ENCODE data around the gene CDC42BPA.
"Not testable (repeated sequence)": the region's sequence is repeated elsewhere in the genome, so short reads cannot be mapped to it uniquely, and the experiment has no call there.

CDC42BPA gene

DNA sequence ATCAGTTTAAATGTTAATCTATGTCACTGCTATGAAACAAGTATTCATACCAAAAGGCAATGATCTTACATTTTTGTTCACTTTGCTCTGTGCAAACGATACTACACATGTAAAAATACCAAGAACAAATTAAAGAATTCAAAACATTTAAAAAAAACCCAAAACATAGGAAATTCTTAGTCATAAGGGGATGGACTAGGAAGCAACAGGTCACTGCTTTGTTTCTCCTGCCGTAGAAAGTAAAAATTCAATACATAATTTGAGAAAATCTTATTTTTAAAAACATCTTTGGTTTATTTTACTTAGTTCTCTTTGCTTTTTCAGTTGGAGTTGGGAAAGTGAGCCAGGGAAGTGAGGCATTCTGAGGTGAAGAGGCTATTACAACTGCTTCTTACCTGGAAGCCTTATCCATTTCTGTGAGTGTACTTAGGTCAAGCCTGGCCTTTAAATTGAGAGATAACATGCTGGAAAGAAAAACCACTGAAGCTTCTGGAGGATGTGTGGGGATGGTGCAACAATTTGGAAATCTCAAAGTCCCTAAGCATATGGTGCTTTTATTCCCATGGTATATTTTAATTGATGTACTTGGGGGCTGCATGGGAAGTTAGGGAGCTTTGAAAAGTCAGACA is 183.5 kb downstream of the CDC42BPA start:
- DNase-seq (ENCODE audit: low read depth in 2 of 2, low spot score in 1 of 2): no peak

DNA sequence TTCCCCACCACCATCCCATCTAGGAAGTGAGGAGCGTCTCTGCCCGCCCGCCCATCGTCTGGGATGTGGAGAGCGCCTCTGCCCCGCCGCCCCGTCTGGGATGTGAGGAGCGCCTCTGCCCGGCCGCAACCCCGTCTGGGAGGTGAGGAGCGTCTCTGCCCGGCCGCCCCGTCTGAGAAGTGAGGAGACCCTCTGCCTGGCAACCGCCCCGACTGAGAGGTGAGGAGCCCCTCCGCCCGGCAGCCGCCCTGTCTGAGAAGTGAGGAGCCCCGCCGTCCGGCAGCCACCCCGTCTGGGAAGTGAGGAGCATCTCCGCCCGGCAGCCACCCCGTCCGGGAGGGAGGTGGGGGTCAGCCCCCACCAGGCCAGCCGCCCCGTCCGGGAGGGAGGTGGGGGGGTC is 185.6 kb downstream of the CDC42BPA start:
- not testable (repeated sequence) for DNase-seq (ENCODE audit: low read depth in 2 of 2, low spot score in 1 of 2)

DNA sequence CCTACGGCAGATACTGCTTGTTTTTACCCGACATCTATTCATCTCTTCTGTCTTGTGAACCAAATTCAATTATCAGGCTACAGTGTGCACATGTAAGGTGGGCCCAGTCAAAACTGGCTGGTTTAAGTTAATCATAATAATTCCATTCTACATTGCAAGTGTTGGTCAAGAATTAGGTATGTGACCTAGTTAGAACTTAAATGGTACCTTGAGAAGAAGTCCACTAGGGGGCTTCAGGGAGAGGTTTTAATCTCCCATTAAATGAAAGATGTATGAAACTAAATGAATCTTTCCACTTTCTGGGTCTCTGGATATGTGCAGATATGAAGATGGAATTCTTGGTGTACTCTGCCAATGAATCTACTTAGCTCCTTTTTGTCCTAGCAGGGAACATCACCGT is 187.1 kb downstream of the CDC42BPA start:
- DNase-seq (ENCODE audit: low read depth in 2 of 2, low spot score in 1 of 2): no peak

DNA sequence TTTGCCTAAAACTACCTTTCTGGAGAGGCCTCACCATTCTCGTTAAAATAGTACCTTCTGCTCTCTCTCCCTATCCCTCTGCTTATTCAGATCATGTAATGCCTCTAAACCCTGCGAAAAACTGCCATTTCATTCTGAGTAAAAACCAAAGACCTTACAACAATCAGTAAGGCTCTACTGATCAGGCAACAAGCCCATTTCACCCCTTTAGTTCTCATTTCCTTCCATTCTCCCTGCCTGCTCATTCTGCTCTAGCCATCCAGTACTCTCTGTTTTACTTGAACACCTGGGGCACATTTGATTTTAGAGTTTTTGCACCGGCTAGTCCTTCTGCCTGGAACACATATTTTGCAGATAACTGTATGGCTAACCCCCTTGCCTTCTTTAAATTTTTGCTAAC is 190.4 kb downstream of the CDC42BPA start:
- no peak for DNase-seq (ENCODE audit: low read depth in 2 of 2, low spot score in 1 of 2)

DNA sequence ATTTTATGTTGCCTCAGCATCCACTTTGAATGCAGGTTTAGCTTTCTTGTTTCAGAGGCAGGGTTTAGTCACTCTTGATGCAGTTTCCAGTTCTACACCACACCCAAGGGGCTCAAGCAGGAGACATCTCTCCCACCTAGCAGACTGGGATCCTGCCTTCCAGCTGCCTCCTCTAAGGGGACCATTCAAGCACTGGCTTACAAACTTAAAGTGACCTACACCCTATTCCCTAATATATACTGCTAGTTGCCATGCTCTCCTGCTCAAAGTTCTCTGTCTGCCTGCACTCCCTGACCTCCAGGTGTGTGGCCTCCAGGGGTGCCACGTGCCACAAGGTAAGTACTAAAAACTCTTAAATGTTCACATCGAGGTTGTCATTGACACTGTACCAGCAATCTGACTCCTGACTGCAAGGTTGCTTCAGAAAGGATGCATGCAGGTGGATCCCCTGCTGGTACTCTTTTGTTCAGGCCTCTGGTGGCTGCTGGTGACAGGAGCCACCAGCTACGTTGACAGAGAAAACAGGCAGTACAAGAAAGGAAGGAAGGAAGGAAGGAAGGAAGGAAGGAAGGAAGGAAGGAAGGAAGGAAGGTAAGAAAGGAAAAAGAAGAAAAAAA is 192.3 kb downstream of the CDC42BPA start:
- DNase-seq (ENCODE audit: low read depth in 2 of 2, low spot score in 1 of 2): no peak

DNA sequence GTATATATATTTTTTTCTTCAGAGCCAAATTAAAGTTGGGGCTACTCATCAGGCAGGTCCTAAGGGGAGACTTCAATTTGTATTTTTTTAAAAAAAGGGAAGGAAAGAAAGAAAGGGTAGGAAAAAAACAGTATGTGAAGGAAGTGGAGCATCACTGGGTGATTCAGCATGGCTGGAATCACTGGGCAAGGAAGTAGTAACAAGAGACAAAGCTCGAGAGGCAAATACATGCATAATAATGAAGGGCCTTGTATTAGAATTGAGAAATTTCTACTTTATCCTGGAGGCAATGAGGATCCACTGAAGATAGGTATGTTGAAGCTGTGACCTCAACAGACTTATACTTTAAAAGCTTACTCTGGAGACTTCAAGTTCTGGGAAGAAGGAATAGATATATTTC is 193.8 kb downstream of the CDC42BPA start:
- DNase-seq (ENCODE audit: low read depth in 2 of 2, low spot score in 1 of 2): no peak

DNA sequence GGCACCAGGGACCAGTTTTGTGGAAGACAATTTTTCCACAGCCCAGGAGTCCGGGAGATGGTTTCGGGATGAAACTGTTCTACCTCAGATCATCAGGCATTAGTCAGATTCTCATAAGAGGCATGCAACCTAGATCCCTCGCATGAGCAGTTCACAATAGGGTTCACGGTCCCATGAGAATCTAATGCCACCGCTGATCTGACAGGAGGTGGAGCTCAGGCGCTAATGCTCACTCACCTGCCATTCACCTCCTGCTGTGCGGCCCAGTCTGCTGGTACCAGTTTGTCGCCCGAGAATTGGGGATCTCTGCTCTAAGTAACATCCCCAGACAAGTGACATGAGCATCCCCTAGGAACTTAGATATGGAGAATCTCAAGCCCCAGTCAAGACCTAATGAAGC is 197.5 kb downstream of the CDC42BPA start:
- DNase-seq (ENCODE audit: low read depth in 2 of 2, low spot score in 1 of 2): no peak

DNA sequence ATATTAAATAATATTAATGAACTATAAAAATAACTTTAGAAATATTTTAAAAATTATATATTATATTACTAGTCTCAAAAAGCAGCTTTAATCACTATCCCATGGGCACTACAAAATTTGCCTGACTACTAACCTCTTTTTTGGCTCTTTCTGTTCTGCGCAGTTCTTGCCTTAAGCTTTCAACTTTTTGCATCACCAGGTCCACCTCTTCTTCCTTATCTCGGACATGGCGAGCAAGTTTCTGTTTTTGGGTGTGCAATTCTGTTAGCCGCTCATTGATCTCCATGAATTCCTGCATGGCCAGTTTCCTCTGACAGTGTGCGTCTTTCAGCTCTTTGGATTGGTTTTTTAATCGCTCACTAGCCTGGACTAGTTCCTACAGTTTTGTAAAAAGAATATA is 205.8 kb downstream of the CDC42BPA start:
- no peak for DNase-seq (ENCODE audit: low read depth in 2 of 2, low spot score in 1 of 2)

DNA sequence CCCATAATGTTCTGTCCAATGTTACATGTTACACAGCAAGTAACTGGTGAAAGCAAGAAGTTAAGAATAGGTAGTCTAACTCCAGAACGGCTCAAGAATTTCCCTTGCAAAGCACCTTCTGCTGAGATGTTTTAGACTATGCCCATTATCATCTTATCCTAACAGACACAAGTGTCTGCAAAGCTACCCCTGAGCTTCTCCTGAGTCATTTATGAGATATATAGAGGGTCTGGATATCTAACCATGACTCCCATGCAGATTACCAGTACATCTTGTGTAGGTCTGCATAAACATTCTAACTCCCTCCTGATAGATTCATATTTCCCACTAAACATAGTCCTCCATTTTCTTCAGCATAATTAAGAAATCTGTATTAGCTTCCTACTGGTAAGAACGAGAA is 206.5 kb downstream of the CDC42BPA start:
- no peak for DNase-seq (ENCODE audit: low read depth in 2 of 2, low spot score in 1 of 2)

DNA sequence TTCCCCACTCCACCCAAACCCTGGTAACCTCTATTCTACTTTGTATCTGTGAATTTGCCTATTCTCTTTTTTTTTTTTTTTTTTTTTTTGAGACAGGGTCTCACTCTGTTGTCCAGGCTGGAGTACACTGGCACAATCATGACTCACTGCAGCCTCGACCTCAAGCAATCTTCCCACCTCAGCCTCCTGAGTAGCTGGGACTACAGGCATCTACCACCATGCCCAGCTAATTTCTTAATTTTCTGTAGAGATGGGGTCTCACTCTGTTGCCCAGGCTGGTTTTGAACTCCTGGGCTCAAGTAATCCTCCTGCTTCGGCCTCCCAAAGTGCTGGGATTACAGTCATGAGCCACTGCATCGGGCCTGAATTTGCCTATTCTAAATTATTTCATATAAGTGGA is 213.0 kb downstream of the CDC42BPA start:
- DNase-seq (ENCODE audit: low read depth in 2 of 2, low spot score in 1 of 2): not testable (repeated sequence)

DNA sequence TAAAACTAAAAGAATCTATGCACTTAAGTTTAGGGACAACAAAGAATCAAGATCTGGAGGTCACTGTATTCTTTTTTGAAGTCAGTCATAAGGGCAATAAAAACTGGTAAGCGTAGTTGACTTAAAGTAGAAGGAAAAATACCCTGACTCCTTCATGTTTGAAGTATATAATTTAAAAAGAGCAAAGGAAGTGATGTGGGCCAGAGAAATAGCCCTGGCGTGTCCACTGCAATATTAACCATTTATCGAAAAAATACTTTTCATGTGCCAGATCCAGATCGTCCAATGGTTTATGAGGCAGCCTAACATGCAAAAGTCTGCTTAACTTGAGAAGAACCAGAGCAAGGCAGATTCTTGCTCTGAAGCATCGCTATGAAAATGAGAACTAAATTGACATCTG is 216.2 kb downstream of the CDC42BPA start:
- DNase-seq (ENCODE audit: low read depth in 2 of 2, low spot score in 1 of 2): no peak

DNA sequence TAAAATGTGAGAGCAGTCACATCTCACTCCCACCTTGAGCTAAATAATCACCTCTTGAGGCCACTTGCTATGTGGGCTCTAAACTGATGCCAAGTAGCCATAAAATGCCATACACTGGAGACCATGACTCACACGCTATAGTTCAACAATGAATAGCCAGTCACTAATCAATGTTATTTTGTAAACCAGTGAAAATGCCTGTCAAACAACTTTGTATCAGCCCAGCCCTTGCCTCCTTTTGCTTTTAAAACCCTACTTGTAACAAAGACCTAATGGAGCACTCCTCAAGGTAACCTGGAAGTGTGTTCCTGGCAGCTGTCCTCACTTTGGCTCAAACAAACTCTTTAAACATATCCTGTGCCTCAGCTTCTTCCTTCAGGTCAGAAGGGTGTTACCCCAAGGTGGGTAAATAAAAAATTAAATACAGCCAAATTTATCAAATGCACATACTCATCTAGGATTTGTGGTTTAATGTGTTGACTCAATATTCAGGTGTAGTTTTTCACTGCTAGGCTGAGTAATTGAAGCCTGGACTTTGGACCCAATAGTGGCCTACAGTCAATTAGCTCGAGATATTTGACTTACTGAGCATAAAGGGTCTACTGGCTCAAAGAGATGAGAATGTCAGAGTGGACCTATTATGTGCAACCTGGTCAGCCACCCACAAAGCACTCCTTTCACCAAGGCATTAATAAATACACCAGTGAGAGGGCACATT is 223.9 kb downstream of the CDC42BPA start:
- DNase-seq (ENCODE audit: low read depth in 2 of 2, low spot score in 1 of 2): no peak

DNA sequence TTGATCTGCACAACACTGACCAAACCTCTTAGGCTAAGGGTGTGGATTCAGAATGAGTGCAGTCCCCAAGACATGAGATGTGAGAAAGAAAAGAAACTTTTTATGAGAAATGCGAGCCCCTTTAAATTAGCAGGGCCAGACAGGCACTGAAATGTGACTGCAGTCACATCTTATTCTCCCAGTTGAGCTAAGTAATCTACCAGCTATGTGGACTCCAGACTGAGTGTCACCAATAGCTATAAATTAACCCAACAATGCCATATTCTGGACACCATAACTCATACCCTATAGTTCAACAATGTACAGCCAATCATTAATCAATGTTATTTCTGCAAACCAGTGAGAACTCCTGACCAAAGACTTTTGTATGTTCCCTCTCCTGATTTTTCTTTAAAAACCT is 225.0 kb downstream of the CDC42BPA start:
- DNase-seq (ENCODE audit: low read depth in 2 of 2, low spot score in 1 of 2): no peak

DNA sequence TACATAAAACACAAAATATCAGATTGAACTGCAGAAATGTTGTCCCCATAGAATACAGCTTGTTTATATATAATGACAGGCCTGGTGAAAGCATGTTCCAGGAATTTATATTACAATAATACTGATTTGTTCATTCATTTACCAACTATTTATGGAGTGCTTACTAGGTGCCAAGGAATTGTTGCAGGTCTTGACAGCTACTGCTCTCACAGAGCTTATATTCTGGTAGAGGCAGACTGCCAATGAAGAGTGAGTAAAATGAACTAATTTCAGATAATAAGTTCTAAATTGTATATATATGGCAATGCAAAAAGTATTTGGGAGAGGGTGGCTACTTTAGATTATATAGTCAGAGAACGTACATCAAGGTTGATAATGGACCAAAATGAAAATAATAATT is 226.2 kb downstream of the CDC42BPA start:
- DNase-seq (ENCODE audit: low read depth in 2 of 2, low spot score in 1 of 2): no peak

DNA sequence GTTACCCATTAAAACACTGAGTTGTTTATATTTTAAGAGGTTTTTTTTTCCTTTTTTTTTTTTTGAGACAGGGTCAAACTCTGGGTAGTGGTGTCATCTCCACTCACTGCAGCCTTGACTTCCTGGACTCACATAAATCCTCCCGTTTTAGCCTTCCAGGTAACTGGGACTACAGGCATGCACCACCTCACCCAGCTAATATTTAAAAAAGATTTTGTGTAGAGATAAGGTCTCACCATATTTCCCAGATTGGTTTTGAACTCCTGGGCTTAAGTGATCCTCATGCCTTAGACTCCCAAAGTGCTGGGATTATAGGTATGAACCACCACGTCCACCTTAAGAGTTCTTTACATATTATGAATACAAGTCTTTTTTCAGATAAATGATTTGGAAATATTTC is 231.7 kb downstream of the CDC42BPA start:
- no peak for DNase-seq (ENCODE audit: low read depth in 2 of 2, low spot score in 1 of 2)

DNA sequence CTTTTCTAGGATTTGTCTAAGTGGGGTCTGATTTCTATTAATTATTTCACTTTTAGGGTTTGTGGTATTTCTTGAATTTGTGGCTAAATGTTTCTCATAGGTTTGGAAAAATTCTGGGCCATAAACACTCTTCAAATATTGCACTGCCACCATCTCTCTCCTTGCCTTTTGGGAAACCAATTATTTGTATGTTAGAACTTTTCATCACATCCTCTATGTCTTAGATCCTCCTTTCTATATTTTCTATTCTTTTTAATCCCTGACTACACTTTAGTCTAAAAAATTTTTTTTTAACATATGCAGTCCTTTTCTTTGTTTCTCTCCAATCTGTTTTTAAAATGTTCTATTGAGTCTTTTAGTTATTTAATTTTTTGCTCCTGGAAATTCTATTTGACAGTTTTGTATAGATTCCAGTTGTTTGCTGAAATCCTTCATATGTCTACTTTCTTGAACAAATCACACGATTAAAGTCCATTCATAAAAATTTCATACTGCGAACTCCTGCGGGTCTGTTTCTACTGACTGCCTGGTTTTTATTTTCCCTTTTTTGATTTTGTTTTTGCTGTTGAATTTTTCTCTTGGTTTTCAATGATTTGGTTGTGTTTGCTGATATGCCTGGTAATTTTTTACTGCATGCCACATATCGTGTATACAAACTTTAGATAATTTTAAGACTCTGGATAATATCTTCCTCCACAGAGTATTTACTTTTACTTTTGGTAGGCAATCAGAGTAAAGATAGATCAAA is 235.1 kb downstream of the CDC42BPA start:
- DNase-seq (ENCODE audit: low read depth in 2 of 2, low spot score in 1 of 2): no peak

DNA sequence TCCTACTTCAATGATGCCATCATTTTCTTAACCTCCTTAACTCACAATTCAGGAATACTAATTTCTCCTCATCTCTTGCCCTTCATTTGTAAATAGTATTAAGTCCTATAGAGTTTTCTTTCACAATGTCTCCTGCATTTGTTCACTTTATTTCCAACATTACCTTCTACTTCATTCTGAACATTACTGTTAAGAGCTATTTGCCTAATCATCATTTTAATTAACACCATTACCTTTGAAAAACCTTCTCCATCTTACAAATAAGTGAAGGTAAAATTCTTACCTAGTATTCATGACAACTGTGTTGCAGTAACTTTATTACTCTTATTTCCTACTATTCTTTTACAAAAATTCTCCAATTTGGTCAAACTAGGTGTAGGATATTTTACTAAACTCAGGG is 240.5 kb downstream of the CDC42BPA start:
- no peak for DNase-seq (ENCODE audit: low read depth in 2 of 2, low spot score in 1 of 2)

DNA sequence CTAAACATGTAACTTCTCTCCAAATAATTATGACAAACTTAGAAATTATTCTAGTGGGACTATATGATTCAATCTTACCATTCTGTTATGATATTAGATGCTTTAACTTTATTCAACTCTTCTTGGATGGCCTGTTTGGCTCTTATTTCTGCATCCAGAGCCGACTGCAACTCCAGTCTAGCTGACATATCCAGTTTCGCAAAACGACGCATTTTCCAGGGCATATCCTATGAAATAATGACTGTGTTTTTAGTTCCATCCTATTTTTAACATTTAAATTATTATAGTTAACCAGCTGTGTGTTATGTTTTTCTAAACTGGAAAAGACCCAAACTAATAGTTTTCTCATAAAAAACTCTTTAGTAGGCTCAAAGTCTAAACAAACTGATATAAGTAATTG is 244.5 kb downstream of the CDC42BPA start:
- DNase-seq (ENCODE audit: low read depth in 2 of 2, low spot score in 1 of 2): no peak

DNA sequence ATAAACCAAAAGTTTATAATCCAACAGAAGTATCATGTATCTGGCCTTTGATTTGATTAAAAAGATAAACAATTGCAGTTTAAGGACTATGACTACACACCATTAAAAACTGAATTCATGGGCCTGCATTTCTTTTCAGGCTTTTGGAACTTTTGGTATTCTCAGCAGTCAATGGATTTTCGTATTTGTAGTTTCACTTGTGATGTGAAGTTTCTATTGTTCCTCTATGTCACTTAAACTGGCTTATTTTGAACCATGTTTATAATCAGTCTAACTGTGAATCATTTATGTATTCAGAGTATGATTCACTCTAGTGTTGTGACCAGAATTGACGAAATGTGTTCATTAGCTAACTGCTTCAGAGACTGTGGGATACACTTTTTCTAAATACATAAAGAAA is 245.3 kb downstream of the CDC42BPA start:
- no peak for DNase-seq (ENCODE audit: low read depth in 2 of 2, low spot score in 1 of 2)

DNA sequence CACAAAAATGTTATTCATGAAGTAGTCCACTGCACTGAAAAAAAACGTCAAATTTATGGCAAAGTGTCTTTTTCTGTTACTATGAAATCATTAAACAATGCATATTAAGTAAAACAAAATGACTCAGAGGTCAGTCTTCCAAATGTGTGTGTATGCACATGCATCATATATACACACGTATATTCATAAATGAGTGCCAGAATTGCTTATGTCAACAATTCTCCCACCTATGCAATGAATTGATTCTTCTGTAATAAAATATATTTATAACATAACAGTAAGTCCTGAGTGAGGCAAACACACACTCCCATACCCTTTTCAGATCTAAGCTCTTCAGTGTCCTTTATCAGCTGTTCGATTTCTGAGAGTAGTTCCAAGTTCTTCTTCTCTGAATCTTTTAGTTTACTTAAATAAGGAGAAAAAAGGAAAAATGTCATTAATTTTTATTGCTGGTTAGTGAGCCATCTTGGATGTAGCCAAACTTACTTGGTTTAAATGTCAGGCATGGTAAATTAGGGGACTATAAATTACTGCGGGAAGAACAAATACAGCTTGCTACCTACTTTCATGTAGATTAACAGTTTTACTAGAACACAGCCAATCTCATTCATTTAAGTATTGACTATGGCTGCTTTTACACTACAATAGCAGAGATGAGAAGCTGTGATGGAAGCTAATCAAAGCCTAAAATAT is 246.3 kb downstream of the CDC42BPA start:
- no peak for DNase-seq (ENCODE audit: low read depth in 2 of 2, low spot score in 1 of 2)

DNA sequence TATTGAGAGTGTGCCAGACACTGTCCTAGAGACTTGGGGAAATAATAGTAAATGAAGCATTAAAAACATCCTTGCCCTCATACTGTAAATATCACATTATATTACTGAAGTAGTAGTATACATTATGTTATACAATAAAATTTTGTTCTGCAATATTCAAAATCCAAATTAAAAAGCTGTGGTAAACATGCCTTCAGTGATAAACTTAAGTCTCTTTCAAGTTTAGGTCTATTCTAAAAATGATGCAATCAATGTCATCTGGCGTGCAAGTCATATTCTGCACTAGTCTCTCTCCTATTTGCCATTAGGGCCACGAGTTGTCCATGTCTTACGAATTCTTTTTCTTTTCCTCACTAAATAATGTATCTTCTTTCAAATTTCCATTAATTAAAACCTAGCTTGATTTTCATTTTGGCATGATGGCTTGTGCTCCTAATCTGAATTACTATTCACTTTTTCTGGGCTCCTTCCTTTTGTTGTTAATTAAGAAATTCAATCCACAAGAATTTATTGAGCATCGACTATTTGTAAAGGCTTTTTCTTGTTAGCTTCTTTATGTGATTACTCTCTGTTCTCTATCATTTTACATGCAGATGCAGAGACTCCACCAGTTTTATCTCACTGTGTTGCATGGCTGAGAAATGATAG is 247.5 kb downstream of the CDC42BPA start:
- no peak for DNase-seq (ENCODE audit: low read depth in 2 of 2, low spot score in 1 of 2)

Data from stimulated activated CD8-positive, alpha-beta memory T cell treated with anti-CD3 and anti-CD28 coated beads, Interleukin-4, amount 100 ng/mL, for 4 hours (primary cell).